Breast epithelium (tissue), 3 donors: ENCODE measurements around the gene SLC25A43.

Source experiments
- POLR2A ChIP-seq: fragments of 450-650 bp; IDR thresholded peaks from one replicate; pipeline ENCODE4 v1.6.1; 2016; ENCODE audit warnings: antibody characterized with exemption, mild to moderate bottlenecking, moderate library complexity
- POLR2AphosphoS5 ChIP-seq, 3 donors: sonication (generic); formaldehyde crosslinking; IDR thresholded peaks; one replicate each; pipeline ENCODE4 v1.6.1; 2017; ENCODE audit warnings: antibody characterized with exemption in 3 of 3
- TF ChIP-seq, protein P1 (sequence below), 3 donors: fragments of 450-650 bp; IDR thresholded peaks; one replicate each; pipeline ENCODE4 v1.5.1; 2016 to 2017; ENCODE audit warnings: antibody characterized with exemption in 3 of 3, mild to moderate bottlenecking in 3 of 3, moderate library complexity in 3 of 3

DNA sequence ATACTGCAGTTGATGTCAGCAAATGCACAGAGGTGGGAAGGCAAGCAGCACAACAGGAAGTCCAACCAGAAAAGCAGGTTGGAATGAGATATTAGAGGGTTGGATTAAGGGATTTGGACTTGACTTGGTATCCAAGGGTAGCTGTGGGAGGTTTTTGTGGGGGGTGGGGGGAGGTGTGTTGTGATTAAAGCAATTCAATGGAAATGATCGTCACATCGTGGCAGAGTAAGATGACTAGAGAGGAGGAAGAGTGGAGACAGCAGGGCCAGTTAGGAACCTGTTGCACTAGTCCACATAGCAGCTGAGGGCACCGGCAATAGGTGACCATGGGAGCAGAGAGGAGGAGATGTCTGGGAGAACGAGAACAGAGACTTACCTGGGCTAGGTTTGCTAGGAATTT, 2.4 kb downstream of the SLC25A43 start:
- TF ChIP-seq, protein P1, sequence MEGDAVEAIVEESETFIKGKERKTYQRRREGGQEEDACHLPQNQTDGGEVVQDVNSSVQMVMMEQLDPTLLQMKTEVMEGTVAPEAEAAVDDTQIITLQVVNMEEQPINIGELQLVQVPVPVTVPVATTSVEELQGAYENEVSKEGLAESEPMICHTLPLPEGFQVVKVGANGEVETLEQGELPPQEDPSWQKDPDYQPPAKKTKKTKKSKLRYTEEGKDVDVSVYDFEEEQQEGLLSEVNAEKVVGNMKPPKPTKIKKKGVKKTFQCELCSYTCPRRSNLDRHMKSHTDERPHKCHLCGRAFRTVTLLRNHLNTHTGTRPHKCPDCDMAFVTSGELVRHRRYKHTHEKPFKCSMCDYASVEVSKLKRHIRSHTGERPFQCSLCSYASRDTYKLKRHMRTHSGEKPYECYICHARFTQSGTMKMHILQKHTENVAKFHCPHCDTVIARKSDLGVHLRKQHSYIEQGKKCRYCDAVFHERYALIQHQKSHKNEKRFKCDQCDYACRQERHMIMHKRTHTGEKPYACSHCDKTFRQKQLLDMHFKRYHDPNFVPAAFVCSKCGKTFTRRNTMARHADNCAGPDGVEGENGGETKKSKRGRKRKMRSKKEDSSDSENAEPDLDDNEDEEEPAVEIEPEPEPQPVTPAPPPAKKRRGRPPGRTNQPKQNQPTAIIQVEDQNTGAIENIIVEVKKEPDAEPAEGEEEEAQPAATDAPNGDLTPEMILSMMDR (IDR thresholded peaks at IDR 0.05), result no peak
- TF ChIP-seq POLR2A (no peak), POLR2AphosphoS5 (IDR thresholded peaks at IDR 0.05) (no peak)
